SU-DHL-6 (cell line): ENCODE data around the gene HS3ST4.

ENCODE experiments used
- CTCF ChIP-seq: fragments of 200-600 bp; sonication (generic); IDR thresholded peaks from one replicate; pipeline ENCODE4 v1.5.1; 2017; ENCODE audit warnings: antibody characterized with exemption, mild to moderate bottlenecking, low read length, moderate library complexity; ENCODE audit not compliant: insufficient read depth, poor library complexity, severe bottlenecking
- EZH2phosphoT487 ChIP-seq: fragments of 200-600 bp; sonication (generic), shearing (Covaris generic); conservative IDR thresholded peaks from 2 replicates; pipeline ENCODE4 v1.6.1; 2018; ENCODE audit warnings: mild to moderate bottlenecking, antibody characterized with exemption, low read length, moderate library complexity, mixed read lengths

GRCh38 chr16:26016989-26017388 is 325.2 kb downstream of the HS3ST4 start:
- TF ChIP-seq CTCF (no peak), EZH2phosphoT487 (no peak)
